ENCODE data around the gene PDE3A.

Gene PDE3A

GRCh38 chr12:20443255-20443654 lies 74.9 kb downstream of the PDE3A start:
- no peak overlapping the region for H3K18ac ChIP-seq (ENCODE audit: low read length)
- no peak overlapping the region for H3K9ac ChIP-seq (ENCODE audit: low read length)
- H3K9me3 ChIP-seq (ENCODE audit: insufficient read depth, low read depth, low read length) = no peaks in the 10 kb centered on the region
- no peak overlapping the region for H2BK5ac ChIP-seq (ENCODE audit: low read depth, low read length, poor library complexity)
- WGBS (ENCODE audit: extremely low coverage, insufficient coverage, insufficient read length) = no CpG with 5 or more reads among the region's 3 CpGs
- H3K4me2 ChIP-seq (ENCODE audit: low read length) = no peak overlapping the region
- H3K36me3 ChIP-seq (ENCODE audit: control insufficient read depth in 1 of 2, insufficient read depth in 2 of 2, low read length in 2 of 2) = no peaks in the 10 kb centered on the region
- H3K4me1 ChIP-seq (ENCODE audit: control insufficient read depth in 1 of 2, insufficient read depth in 2 of 2, low read length in 2 of 2) = peaks cover 4 to 7% of the 10 kb centered on the region in 2 experiments
- no peaks in the 10 kb centered on the region for H3K79me1 ChIP-seq (ENCODE audit: low read length)
- no peak overlapping the region for H2BK12ac ChIP-seq (ENCODE audit: low read length)
- H3K4ac ChIP-seq (ENCODE audit: low read depth, low read length) = no peak overlapping the region
- no peak overlapping the region for H3K14ac ChIP-seq (ENCODE audit: low read length)
- no peak overlapping the region for H3K23ac ChIP-seq (ENCODE audit: low read length)
- no peak overlapping the region for H2AFZ ChIP-seq (ENCODE audit: insufficient read depth, low read length, poor library complexity)
- H3K27me3 ChIP-seq (ENCODE audit: insufficient read depth, low read length) = no peaks in the 10 kb centered on the region
- H4K91ac ChIP-seq (ENCODE audit: low read depth, low read length) = no peak overlapping the region
- H3K27ac ChIP-seq (ENCODE audit: low read depth, low read length) = no peak overlapping the region
- H4K8ac ChIP-seq (ENCODE audit: low read depth, low read length) = no peak overlapping the region
- H2BK120ac ChIP-seq (ENCODE audit: insufficient read depth, low read length, poor library complexity) = no peak overlapping the region
- H2AK5ac ChIP-seq (ENCODE audit: low read length) = no peak overlapping the region
- no peak overlapping the region for H3K4me3 ChIP-seq (ENCODE audit: low read depth, low read length)
- H3K79me2 ChIP-seq (ENCODE audit: control insufficient read depth, insufficient read depth, low read length, poor library complexity) = no peaks in the 10 kb centered on the region
- H4K12ac ChIP-seq (ENCODE audit: low read depth, low read length) = no peak overlapping the region
- DNase-seq = no peak

- no peak overlapping the region for H4K91ac ChIP-seq (ENCODE audit: low read depth, low read length)
- H4K8ac ChIP-seq (ENCODE audit: low read depth, low read length) = no peak overlapping the region
- H3K9ac ChIP-seq (ENCODE audit: low read length) = no peak overlapping the region
- no peak overlapping the region for H2AK5ac ChIP-seq (ENCODE audit: low read length)
- WGBS (ENCODE audit: extremely low coverage, insufficient coverage, insufficient read length) = no CpG with 5 or more reads among the region's 2 CpGs
- no peak overlapping the region for H2BK5ac ChIP-seq (ENCODE audit: low read depth, low read length, poor library complexity)
- H3K4me3 ChIP-seq (ENCODE audit: low read depth, low read length) = no peak overlapping the region
- H3K23ac ChIP-seq (ENCODE audit: low read length) = no peak overlapping the region
- H3K4me1 ChIP-seq (ENCODE audit: control insufficient read depth in 1 of 2, insufficient read depth in 2 of 2, low read length in 2 of 2) = peaks cover 4 to 7% of the 10 kb centered on the region in 2 experiments
- no peaks in the 10 kb centered on the region for H3K79me1 ChIP-seq (ENCODE audit: low read length)
- H2BK120ac ChIP-seq (ENCODE audit: insufficient read depth, low read length, poor library complexity) = no peak overlapping the region
- no peak overlapping the region for H4K12ac ChIP-seq (ENCODE audit: low read depth, low read length)
- no peak overlapping the region for H2BK12ac ChIP-seq (ENCODE audit: low read length)
- H3K27me3 ChIP-seq (ENCODE audit: insufficient read depth, low read length) = no peaks in the 10 kb centered on the region
- H3K18ac ChIP-seq (ENCODE audit: low read length) = no peak overlapping the region
- H3K14ac ChIP-seq (ENCODE audit: low read length) = no peak overlapping the region
- peak overlapping the region; percentile 30 for H3K4me2 ChIP-seq (ENCODE audit: low read length)
- no peak for DNase-seq
- H3K4ac ChIP-seq (ENCODE audit: low read depth, low read length) = no peak overlapping the region
- H3K27ac ChIP-seq (ENCODE audit: low read depth, low read length) = peak overlapping the region; percentile 38
- H3K36me3 ChIP-seq (ENCODE audit: control insufficient read depth in 1 of 2, insufficient read depth in 2 of 2, low read length in 2 of 2) = no peaks in the 10 kb centered on the region
- no peaks in the 10 kb centered on the region for H3K79me2 ChIP-seq (ENCODE audit: control insufficient read depth, insufficient read depth, low read length, poor library complexity)
- H3K9me3 ChIP-seq (ENCODE audit: insufficient read depth, low read depth, low read length) = no peaks in the 10 kb centered on the region
- H2AFZ ChIP-seq (ENCODE audit: insufficient read depth, low read length, poor library complexity) = no peak overlapping the region
These were observed 75.5 kb downstream of the PDE3A start for GRCh38 chr12:20443792-20444191.

- Histone ChIP-seq H3K27ac (ENCODE audit: low read depth, low read length) (peak overlapping the region; percentile 21), H3K9me3 (ENCODE audit: insufficient read depth, low read depth, low read length) (no peaks in the 10 kb centered on the region), H3K23ac (ENCODE audit: low read length) (no peak overlapping the region), H3K36me3 (ENCODE audit: control insufficient read depth in 1 of 2, insufficient read depth in 2 of 2, low read length in 2 of 2) (no peaks in the 10 kb centered on the region), H3K18ac (ENCODE audit: low read length) (no peak overlapping the region), H3K14ac (ENCODE audit: low read length) (no peak overlapping the region), H2BK5ac (ENCODE audit: low read depth, low read length, poor library complexity) (no peak overlapping the region), H3K4ac (ENCODE audit: low read depth, low read length) (no peak overlapping the region), H2BK12ac (ENCODE audit: low read length) (no peak overlapping the region), H3K27me3 (ENCODE audit: insufficient read depth, low read length) (no peaks in the 10 kb centered on the region), H3K4me2 (ENCODE audit: low read length) (no peak overlapping the region), H4K91ac (ENCODE audit: low read depth, low read length) (no peak overlapping the region), H4K8ac (ENCODE audit: low read depth, low read length) (no peak overlapping the region), H3K79me1 (ENCODE audit: low read length) (no peaks in the 10 kb centered on the region), H2AK5ac (ENCODE audit: low read length) (no peak overlapping the region), H3K4me1 (ENCODE audit: control insufficient read depth in 1 of 2, insufficient read depth in 2 of 2, low read length in 2 of 2) (peaks cover 4 to 9% of the 10 kb centered on the region in 2 experiments), H3K79me2 (ENCODE audit: control insufficient read depth, insufficient read depth, low read length, poor library complexity) (no peaks in the 10 kb centered on the region), H4K12ac (ENCODE audit: low read depth, low read length) (no peak overlapping the region), H3K9ac (ENCODE audit: low read length) (no peak overlapping the region), H2AFZ (ENCODE audit: insufficient read depth, low read length, poor library complexity) (no peak overlapping the region), H2BK120ac (ENCODE audit: insufficient read depth, low read length, poor library complexity) (no peak overlapping the region), H3K4me3 (ENCODE audit: low read depth, low read length) (no peak overlapping the region)
- no CpG with 5 or more reads among the region's 6 CpGs for WGBS (ENCODE audit: extremely low coverage, insufficient coverage, insufficient read length)
- DNase-seq = no peak
These were observed 76.3 kb downstream of the PDE3A start for GRCh38 chr12:20444595-20445170.

GRCh38 chr12:20445687-20446086 lies 77.3 kb downstream of the PDE3A start:
- H3K23ac ChIP-seq (ENCODE audit: low read length) = no peak overlapping the region
- H3K4ac ChIP-seq (ENCODE audit: low read depth, low read length) = no peak overlapping the region
- no peak overlapping the region for H2BK5ac ChIP-seq (ENCODE audit: low read depth, low read length, poor library complexity)
- no peaks in the 10 kb centered on the region for H3K9me3 ChIP-seq (ENCODE audit: insufficient read depth, low read depth, low read length)
- no peak overlapping the region for H3K18ac ChIP-seq (ENCODE audit: low read length)
- DNase-seq = no peak
- no peak overlapping the region for H3K4me2 ChIP-seq (ENCODE audit: low read length)
- no CpG with 5 or more reads among the region's 4 CpGs for WGBS (ENCODE audit: extremely low coverage, insufficient coverage, insufficient read length)
- no peak overlapping the region for H4K8ac ChIP-seq (ENCODE audit: low read depth, low read length)
- no peak overlapping the region for H4K91ac ChIP-seq (ENCODE audit: low read depth, low read length)
- H3K27me3 ChIP-seq (ENCODE audit: insufficient read depth, low read length) = no peaks in the 10 kb centered on the region
- no peak overlapping the region for H2AK5ac ChIP-seq (ENCODE audit: low read length)
- no peak overlapping the region for H3K9ac ChIP-seq (ENCODE audit: low read length)
- H4K12ac ChIP-seq (ENCODE audit: low read depth, low read length) = no peak overlapping the region
- no peak overlapping the region for H3K4me3 ChIP-seq (ENCODE audit: low read depth, low read length)
- H3K4me1 ChIP-seq (ENCODE audit: control insufficient read depth in 1 of 2, insufficient read depth in 2 of 2, low read length in 2 of 2) = peaks cover 4 to 9% of the 10 kb centered on the region in 2 experiments
- no peak overlapping the region for H3K27ac ChIP-seq (ENCODE audit: low read depth, low read length)
- H3K79me2 ChIP-seq (ENCODE audit: control insufficient read depth, insufficient read depth, low read length, poor library complexity) = no peaks in the 10 kb centered on the region
- no peak overlapping the region for H3K14ac ChIP-seq (ENCODE audit: low read length)
- no peak overlapping the region for H2BK120ac ChIP-seq (ENCODE audit: insufficient read depth, low read length, poor library complexity)
- H3K79me1 ChIP-seq (ENCODE audit: low read length) = no peaks in the 10 kb centered on the region
- H3K36me3 ChIP-seq (ENCODE audit: control insufficient read depth in 1 of 2, insufficient read depth in 2 of 2, low read length in 2 of 2) = no peaks in the 10 kb centered on the region
- no peak overlapping the region for H2AFZ ChIP-seq (ENCODE audit: insufficient read depth, low read length, poor library complexity)
- no peak overlapping the region for H2BK12ac ChIP-seq (ENCODE audit: low read length)

All from trophoblast cell (in vitro differentiated cells and primary cell).